T-helper 2 cell treated with Interferon-gamma antibody and Interleukin-4, amounts not matched to agents 5 μg/mL and 100 μg/mL, for 36 hours (primary cell): Measurements from ENCODE around the gene ZNF581.

ENCODE experiments used
- DNase-seq: peaks from one replicate; pipeline ENCODE4 v3.0.0; 2021; ENCODE audit warnings: low spot score
- H3K27ac Mint-ChIP-seq: one replicate; pipeline ENCODE4 v1.8.0; 2021; ENCODE audit warnings: mild to moderate bottlenecking, mixed read lengths
- H3K27me3 Mint-ChIP-seq: one replicate; pipeline ENCODE4 v1.8.0; 2021; ENCODE audit warnings: low read depth, mixed read lengths
- H3K36me3 Mint-ChIP-seq: one replicate; pipeline ENCODE4 v1.8.0; 2021; ENCODE audit warnings: low read depth, mixed read lengths
- H3K4me1 Mint-ChIP-seq: one replicate; pipeline ENCODE4 v1.8.0; 2021; ENCODE audit warnings: low read depth, mixed read lengths
- H3K4me3 Mint-ChIP-seq: one replicate; pipeline ENCODE4 v1.8.0; 2022; ENCODE audit warnings: mild to moderate bottlenecking, moderate library complexity, mixed read lengths
- H3K9me3 Mint-ChIP-seq: one replicate; pipeline ENCODE4 v1.8.0; 2021; ENCODE audit warnings: mixed read lengths

Gene ZNF581

GRCh38 chr19:55676889-55677505, 33.5 kb downstream of the ZNF581 start:
- Mint-ChIP-seq H3K9me3 (no peaks in the 10 kb centered on the region), H3K27me3 (no peaks in the 10 kb centered on the region), H3K4me3 (peak overlapping the region; percentile 97), H3K4me1 (peaks cover 28% of the 10 kb centered on the region), H3K36me3 (peaks cover 38% of the 10 kb centered on the region), H3K27ac (peak overlapping the region; percentile 60)
- no peak for DNase-seq

GRCh38 chr19:55677572-55678028, 34.2 kb downstream of the ZNF581 start:
- peak overlapping the region; percentile 30 for H3K4me3 Mint-ChIP-seq
- H3K27me3 Mint-ChIP-seq, result no peaks in the 10 kb centered on the region
- no peak for DNase-seq
- H3K27ac Mint-ChIP-seq, result peak overlapping the region; percentile 2
- H3K4me1 Mint-ChIP-seq, result peaks cover 28% of the 10 kb centered on the region
- peaks cover 34% of the 10 kb centered on the region for H3K36me3 Mint-ChIP-seq
- no peaks in the 10 kb centered on the region for H3K9me3 Mint-ChIP-seq

DNA sequence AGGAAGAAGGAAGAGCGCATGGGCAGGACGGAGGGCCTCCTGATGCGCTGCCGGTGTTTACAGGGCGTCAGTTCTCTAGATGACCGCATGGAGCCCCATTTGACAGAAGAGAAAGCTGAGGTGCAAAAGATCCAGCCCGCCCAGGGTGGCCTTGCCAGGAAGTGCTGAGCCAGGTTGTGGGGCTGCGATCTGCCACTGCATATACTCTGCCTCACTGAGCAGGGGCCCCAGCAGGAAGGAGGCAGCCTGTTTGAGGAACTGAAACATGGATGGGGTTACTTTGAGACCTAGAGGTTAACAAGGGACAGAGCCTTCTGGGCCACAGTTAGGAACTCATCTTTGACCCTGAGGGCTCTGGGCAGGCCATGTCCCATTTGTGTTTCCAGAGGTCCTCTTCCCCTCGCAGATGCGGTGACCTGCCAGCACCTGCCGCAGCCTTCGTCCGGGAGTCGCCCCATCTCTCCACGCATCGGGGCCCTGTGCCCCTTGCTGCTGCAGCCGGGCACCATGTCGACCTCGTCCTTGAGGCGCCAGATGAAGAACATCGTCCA, 34.7 kb downstream of the ZNF581 start:
- H3K4me1 Mint-ChIP-seq, result peaks cover 28% of the 10 kb centered on the region
- H3K27ac Mint-ChIP-seq, result peak overlapping the region; percentile 2
- peaks cover 32% of the 10 kb centered on the region for H3K36me3 Mint-ChIP-seq
- H3K9me3 Mint-ChIP-seq, result no peaks in the 10 kb centered on the region
- no peak for DNase-seq
- no peaks in the 10 kb centered on the region for H3K27me3 Mint-ChIP-seq
- H3K4me3 Mint-ChIP-seq, result no peak overlapping the region

GRCh38 chr19:55679343-55680257, 36.2 kb downstream of the ZNF581 start:
- H3K36me3 Mint-ChIP-seq, result peaks cover 26% of the 10 kb centered on the region
- H3K27me3 Mint-ChIP-seq, result no peaks in the 10 kb centered on the region
- peaks cover 24% of the 10 kb centered on the region for H3K4me1 Mint-ChIP-seq
- DNase-seq, result no peak
- no peaks in the 10 kb centered on the region for H3K9me3 Mint-ChIP-seq
- peak overlapping the region; percentile 31 for H3K27ac Mint-ChIP-seq
- no peak overlapping the region for H3K4me3 Mint-ChIP-seq

DNA sequence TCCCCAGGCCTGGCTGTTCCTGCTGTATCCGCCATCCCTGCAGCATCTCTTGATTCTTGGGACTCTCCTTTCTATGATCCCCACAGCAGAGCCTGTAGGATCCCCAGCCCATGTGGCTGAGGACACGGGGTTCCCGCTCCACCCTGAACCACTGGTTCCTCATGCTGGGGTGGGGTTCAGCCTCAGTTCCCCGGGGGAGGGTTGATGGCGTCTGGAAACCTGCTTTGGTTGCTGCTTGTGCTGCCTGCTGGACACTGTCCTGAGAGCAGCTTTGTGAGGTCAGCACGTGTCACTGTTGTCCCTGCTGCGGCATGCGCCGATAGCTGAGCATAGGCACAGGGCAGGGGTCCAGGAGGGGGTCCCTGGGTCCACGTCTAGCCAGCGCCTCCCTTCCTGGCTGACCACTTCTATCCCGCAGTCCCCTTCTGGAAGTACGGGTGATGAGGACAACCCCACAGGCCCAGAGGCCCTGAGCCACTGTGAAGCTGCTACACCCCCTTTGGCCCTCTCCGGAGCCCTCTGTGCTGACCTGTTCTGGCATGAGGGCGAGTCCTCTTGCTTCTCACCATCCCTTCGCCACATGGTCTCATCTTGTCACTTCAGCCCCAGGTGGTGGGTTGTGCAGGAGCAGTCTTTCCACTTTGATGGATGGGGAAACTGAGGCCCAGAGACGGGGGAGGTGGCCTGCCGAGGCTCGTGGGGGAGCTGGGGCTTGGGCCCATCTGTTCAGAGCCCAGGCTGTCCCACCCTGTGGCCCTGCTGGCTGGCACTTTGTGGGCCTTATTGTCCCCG, 37.1 kb downstream of the ZNF581 start:
- Mint-ChIP-seq H3K27ac (no peak overlapping the region), H3K36me3 (peaks cover 24% of the 10 kb centered on the region), H3K4me3 (no peak overlapping the region), H3K27me3 (no peaks in the 10 kb centered on the region), H3K4me1 (peaks cover 23% of the 10 kb centered on the region), H3K9me3 (no peaks in the 10 kb centered on the region)
- no peak for DNase-seq

- peaks cover 28% of the 10 kb centered on the region for H3K36me3 Mint-ChIP-seq
- H3K4me1 Mint-ChIP-seq, result peaks cover 20% of the 10 kb centered on the region
- no peak overlapping the region for H3K4me3 Mint-ChIP-seq
- no peak overlapping the region for H3K27ac Mint-ChIP-seq
- no peak for DNase-seq
- H3K9me3 Mint-ChIP-seq, result no peaks in the 10 kb centered on the region
- H3K27me3 Mint-ChIP-seq, result no peaks in the 10 kb centered on the region
These were observed 38.0 kb downstream of the ZNF581 start for GRCh38 chr19:55681131-55682092.

- no peak for DNase-seq
- Mint-ChIP-seq H3K36me3 (peaks cover 15% of the 10 kb centered on the region), H3K27me3 (no peaks in the 10 kb centered on the region), H3K9me3 (no peaks in the 10 kb centered on the region), H3K27ac (no peak overlapping the region), H3K4me3 (no peak overlapping the region), H3K4me1 (peaks cover 8% of the 10 kb centered on the region)
These were observed 40.2 kb downstream of the ZNF581 start for GRCh38 chr19:55683449-55684261.

- Mint-ChIP-seq H3K27ac (no peak overlapping the region), H3K36me3 (peaks cover 15% of the 10 kb centered on the region), H3K27me3 (no peaks in the 10 kb centered on the region), H3K9me3 (no peaks in the 10 kb centered on the region), H3K4me3 (no peak overlapping the region), H3K4me1 (no peaks in the 10 kb centered on the region)
- no peak for DNase-seq
These were observed 41.7 kb downstream of the ZNF581 start for GRCh38 chr19:55684946-55685681.

DNA sequence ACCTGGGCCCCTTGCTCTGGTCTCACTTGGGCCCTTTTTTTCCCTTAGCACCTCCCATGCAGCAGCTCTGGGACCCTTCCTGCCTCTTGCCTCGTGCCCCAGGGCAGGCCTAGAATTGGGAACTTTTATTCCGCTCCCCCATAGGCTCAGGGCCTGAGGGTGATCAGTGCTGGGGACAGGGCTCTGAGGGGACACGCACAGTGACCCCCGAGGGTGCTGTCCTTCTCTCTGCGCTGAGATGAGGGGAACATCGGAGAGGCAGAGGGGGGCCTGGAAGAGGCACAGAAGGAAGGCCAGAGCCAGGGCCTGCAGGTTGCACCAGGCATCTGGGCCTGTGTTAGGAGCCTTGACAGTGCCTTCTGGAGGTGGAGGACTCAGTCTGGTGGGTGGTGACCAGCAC, 42.3 kb downstream of the ZNF581 start:
- Mint-ChIP-seq H3K27ac (no peak overlapping the region), H3K4me3 (no peak overlapping the region), H3K4me1 (no peaks in the 10 kb centered on the region), H3K27me3 (no peaks in the 10 kb centered on the region), H3K9me3 (no peaks in the 10 kb centered on the region), H3K36me3 (peaks cover 13% of the 10 kb centered on the region)
- DNase-seq, result no peak

DNA sequence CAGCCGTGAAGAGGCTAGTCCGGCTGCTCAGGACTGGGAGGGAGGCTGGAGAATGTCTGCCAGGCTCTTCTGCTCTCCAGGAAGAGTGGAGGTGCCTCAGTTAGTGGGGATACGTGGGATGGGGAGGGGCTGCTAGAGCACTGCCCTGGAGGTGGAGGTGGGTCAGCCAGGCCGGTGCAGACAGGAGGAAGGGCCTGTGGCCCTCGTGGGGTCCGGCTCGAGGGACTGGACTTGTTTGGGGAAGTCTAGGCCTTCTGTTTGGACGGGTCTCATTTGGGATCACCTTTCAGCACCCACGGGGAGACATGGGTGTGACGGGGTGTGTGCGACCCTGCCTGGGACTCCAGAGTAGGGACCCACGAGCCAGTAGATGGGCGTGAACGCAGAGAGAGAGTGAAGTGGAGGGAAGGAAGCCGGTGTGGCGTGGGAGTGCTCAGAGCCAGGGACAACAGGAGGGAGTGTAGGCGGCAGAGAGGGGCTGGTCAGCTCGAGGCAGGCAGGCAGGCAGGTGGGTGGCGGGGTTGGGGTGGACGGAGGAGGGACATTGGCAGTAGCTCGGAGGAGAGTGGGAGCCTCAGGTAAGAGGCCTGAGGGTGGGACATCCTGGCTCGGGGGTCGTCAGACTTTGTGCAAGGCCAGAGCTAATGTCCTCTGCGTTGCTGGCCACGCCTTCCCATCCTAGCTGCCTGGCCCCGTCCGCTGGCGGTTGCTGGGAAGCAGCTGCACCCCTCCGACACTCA, 43.0 kb downstream of the ZNF581 start:
- Mint-ChIP-seq H3K4me3 (no peak overlapping the region), H3K36me3 (peaks cover 13% of the 10 kb centered on the region), H3K9me3 (no peaks in the 10 kb centered on the region), H3K27me3 (no peaks in the 10 kb centered on the region), H3K4me1 (no peaks in the 10 kb centered on the region), H3K27ac (no peak overlapping the region)
- no peak for DNase-seq
